A549 (cell line): Measurements from ENCODE around the gene MAFG. TPM values are rescaled to one million over a fixed set of nuclear protein-coding genes. Genes with fewer than 3 reads are reported as not detected.

ENCODE experiments used
- ATAC-seq, 2 experiments: fragments of 200-7000 bp in 1 of 2; fragments of >200 bp in 1 of 2; cut with Nextera tagmentation in 1 of 2; cut with Tn5 transposase in 1 of 2; 3 replicates each; pipeline versions ENCODE4 v1.8.0 to v1.9.1; 2018 to 2020; ENCODE audit warnings: mild to moderate bottlenecking in 1 of 2, moderate library complexity in 1 of 2
- CTCF ChIA-PET: fragments of 300-600 bp; sonication (Branson Sonifier 250); formaldehyde crosslinking; extraction: SDS; loops from one replicate; lab custom pipeline; 2021; ENCODE audit warnings: antibody characterized with exemption, inconsistent platforms; lab: Yijun Ruan, JAX
- POLR2A ChIA-PET: fragments of 350-600 bp; formaldehyde crosslinking; extraction: SDS; loops from one replicate; lab custom pipeline; 2021; ENCODE audit warnings: antibody characterized with exemption, inconsistent platforms; lab: Yijun Ruan, JAX
- DNase-seq, 2 experiments: peaks; one replicate each; pipeline versions ENCODE4 v3.0.0 to v3.0.0-alpha.2; 2011 to 2016; ENCODE audit warnings: low read depth in 1 of 2, low spot score in 1 of 2
- FAIRE-seq: peaks from 2 replicates; lab custom pipeline; 2011; peaks lifted over from hg19 to GRCh38; lab: Jason Lieb, UNC
- H3K27ac ChIP-seq, 2 experiments: fragments of >200 bp; sonication (Bioruptor Twin); formaldehyde crosslinking; 3 replicates each; pipeline ENCODE4 v1.5.1; 2016 to 2017
- H3K4me1 ChIP-seq: fragments of >200 bp; sonication (Bioruptor Twin); formaldehyde crosslinking; 3 replicates; pipeline ENCODE4 v1.6.1; 2016
- H3K4me2 ChIP-seq: fragments of >200 bp; sonication (Bioruptor Twin); formaldehyde crosslinking; 3 replicates; pipeline ENCODE4 v1.6.1; 2016
- H3K4me3 ChIP-seq: fragments of >200 bp; sonication (Bioruptor Twin); formaldehyde crosslinking; 3 replicates; pipeline ENCODE4 v1.5.1; 2016
- H3K9me3 ChIP-seq: fragments of >200 bp; sonication (Bioruptor Twin); formaldehyde crosslinking; 3 replicates; pipeline ENCODE4 v1.6.1; 2016
- CBX8 ChIP-seq: fragments of 200-600 bp; sonication (generic); IDR thresholded peaks from 2 replicates; pipeline ENCODE4 v1.6.1; 2016
- CEBPB ChIP-seq, 2 experiments: fragments of >200 bp in 1 of 2; sonication (Bioruptor Twin) in 1 of 2; formaldehyde crosslinking in 1 of 2; IDR thresholded peaks; 2 replicates each; pipeline ENCODE4 v1.6.1; 2012 to 2016
- CHD2 ChIP-seq: fragments of 150-350 bp; IDR thresholded peaks from 2 replicates; pipeline ENCODE4 v1.6.1; 2014; ENCODE audit warnings: low read length; ENCODE audit not compliant: partially characterized antibody
- CHD4 ChIP-seq: fragments of 200-600 bp; sonication (generic); IDR thresholded peaks from 2 replicates; pipeline ENCODE4 v1.6.1; 2016; ENCODE audit warnings: antibody characterized with exemption, mild to moderate bottlenecking, borderline replicate concordance
- EHF ChIP-seq: fragments of 250-450 bp; sonication (Bioruptor Pico); IDR thresholded peaks from 2 replicates; pipeline ENCODE4 v1.5.0; 2020; ENCODE audit warnings: mild to moderate bottlenecking
- EHMT2 ChIP-seq: fragments of 200-600 bp; sonication (generic); IDR thresholded peaks from 2 replicates; pipeline ENCODE4 v1.6.1; 2016; ENCODE audit warnings: antibody characterized with exemption, low read depth, mild to moderate bottlenecking, moderate library complexity
- FOSB ChIP-seq: fragments of 250-450 bp; sonication (Bioruptor Pico); IDR thresholded peaks from 2 replicates; pipeline ENCODE4 v1.5.0; 2020; ENCODE audit warnings: mild to moderate bottlenecking, moderate library complexity
- GATA3 ChIP-seq: IDR thresholded peaks from 2 replicates; pipeline ENCODE4 v1.6.1; 2012; ENCODE audit warnings: borderline replicate concordance
- JUN ChIP-seq, 2 experiments: fragments of >200 bp; sonication (Bioruptor Twin); formaldehyde crosslinking; IDR thresholded peaks; 2 replicates in 1 of 2; 3 replicates in 1 of 2; pipeline ENCODE4 v1.6.1; 2016 to 2017
- KDM5A ChIP-seq: fragments of 200-600 bp; sonication (generic); IDR thresholded peaks from 2 replicates; pipeline ENCODE4 v1.6.1; 2016; ENCODE audit warnings: antibody characterized with exemption, mild to moderate bottlenecking
- MAFK ChIP-seq: fragments of 450-650 bp; IDR thresholded peaks from 2 replicates; pipeline ENCODE4 v1.6.1; 2014; ENCODE audit not compliant: partially characterized antibody
- MYC ChIP-seq: IDR thresholded peaks from 2 replicates; pipeline ENCODE4 v1.6.1; 2012; ENCODE audit warnings: mild to moderate bottlenecking, inconsistent platforms, low read length, improper control_type of control experiment, borderline replicate concordance
- NPAS2 ChIP-seq: fragments of 250-450 bp; sonication (Bioruptor Pico); IDR thresholded peaks from 2 replicates; pipeline ENCODE4 v1.8.0; 2022; ENCODE audit warnings: mild to moderate bottlenecking, moderate library complexity, borderline replicate concordance
- NR3C1 ChIP-seq: fragments of >200 bp; sonication (Bioruptor Twin); formaldehyde crosslinking; IDR thresholded peaks from 3 replicates; pipeline ENCODE4 v1.6.1; 2017
- POLR2A ChIP-seq: IDR thresholded peaks from 2 replicates; pipeline ENCODE4 v1.6.1; 2012; ENCODE audit warnings: mild to moderate bottlenecking, low read length
- SMC3 ChIP-seq: fragments of >200 bp; sonication (Bioruptor Twin); formaldehyde crosslinking; IDR thresholded peaks from 3 replicates; pipeline ENCODE4 v1.6.1; 2018; ENCODE audit warnings: inconsistent platforms
- WGBS: methylation state at CpG from one replicate; pipeline ENCODE4 v1.1.6; 2017; ENCODE audit errors: missing lambda C conversion rate; 5-methylcytosine and 5-hydroxymethylcytosine counted together
- polyA plus RNA-seq, 4 experiments: library from polyadenylated mRNA; depleted of rRNA in 3 of 4; stranded (reverse); fragments of >200 nt; fragmentation: RNase III in 1 of 4; extraction: RNeasy Plus Mini Kit Qiagen cat#74134 plus additional on column Dnase treatment in 1 of 4; gene quantifications; 2 replicates in 3 of 4; 3 replicates in 1 of 4; pipeline ENCODE4 v1.2.3, GENCODE V29; 2011 to 2017
- TF ChIP-seq, protein P1 (sequence below): fragments of 200-600 bp; sonication (generic); IDR thresholded peaks from 2 replicates; pipeline ENCODE4 v1.6.1; 2016; ENCODE audit warnings: antibody characterized with exemption, mild to moderate bottlenecking, moderate library complexity
- TF ChIP-seq, protein P2 (sequence below): fragments of 450-650 bp; IDR thresholded peaks from 2 replicates; pipeline ENCODE4 v1.6.1; 2014; ENCODE audit warnings: antibody characterized with exemption
- TF ChIP-seq, protein P3 (sequence below): IDR thresholded peaks from 2 replicates; pipeline ENCODE4 v1.6.1; 2012
- TF ChIP-seq, protein P4 (sequence below): IDR thresholded peaks from 2 replicates; pipeline ENCODE4 v1.6.1; 2012; ENCODE audit warnings: low read depth, borderline replicate concordance

MAFG gene
- polyA plus RNA-seq, 2 of the 4 experiments (the other 2 are of a cell fraction), result 47.9 to 57.9 TPM

DNA sequence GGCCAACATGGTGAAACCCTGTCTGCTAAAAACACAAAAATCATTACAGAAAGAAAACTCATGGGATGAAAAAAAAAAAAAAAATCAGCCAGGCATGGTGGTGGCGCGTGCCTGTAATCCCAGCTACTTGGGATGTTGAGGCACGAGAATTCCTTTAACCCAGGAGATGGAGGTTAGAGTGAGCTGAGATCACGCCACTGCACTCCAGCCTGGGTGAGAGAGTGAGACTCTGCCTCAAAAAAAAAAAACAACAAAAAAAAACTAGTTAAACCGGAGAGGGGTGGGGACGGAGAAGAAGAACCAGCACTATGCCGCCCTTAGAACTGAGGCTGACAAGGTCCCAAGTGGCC lies 40.8 kb upstream of the MAFG start:
- CTCF ChIA-PET, result interaction anchor here (0.7 to 10.9 kb wide), 6 partner anchors 9 to 75 kb away, joined by 3 to 794 read pairs (median 6); partner anchors contain the start of genes CENPX, DCXR, LRRC45 and RAC3

DNA sequence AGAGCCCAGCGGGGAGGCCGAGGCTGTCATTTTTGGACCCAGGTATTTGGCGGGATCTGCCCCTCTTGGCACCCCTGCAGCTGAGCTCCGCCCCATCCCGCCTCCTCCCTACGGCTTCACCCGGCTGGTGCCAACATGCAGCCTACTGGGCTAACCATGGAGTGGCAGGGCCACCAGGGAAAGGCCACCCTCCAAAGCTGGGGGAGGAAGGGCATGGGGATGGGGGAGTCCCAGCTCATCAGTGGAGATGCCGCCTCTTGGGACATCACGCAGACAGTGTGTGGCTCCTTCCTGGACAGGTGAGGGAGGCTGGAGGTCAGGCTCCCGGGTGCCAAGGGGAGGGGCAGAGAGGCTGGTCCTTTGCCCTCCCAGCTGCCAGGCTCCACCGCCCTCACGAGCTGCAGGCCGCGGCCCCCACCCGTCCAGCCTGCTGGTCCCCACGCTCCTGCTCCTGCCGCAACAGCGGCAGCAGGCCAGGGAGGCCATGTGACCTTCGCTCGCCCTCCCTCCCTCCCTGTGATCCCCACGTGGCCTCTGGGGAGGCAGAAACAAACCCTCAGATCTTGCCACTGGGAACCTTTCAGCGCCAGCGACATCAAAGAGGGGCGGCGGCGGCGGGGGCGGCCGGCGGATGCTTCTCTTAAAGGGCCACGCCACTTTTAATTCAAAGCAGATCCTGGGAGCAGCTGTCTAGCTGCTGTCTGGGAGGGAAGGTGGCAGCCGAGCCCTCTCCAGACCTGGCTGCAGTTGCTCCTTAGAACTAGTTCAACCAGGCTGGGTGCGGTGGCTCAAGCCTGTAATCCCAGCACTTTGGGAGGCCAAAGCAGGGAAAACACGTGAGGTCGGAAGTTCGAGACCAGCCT lies 40.2 kb upstream of the MAFG start:
- 48% methylated on average over 27 of the region's 36 CpGs for WGBS

More for the DNA sequence above, 40.8 kb upstream of the MAFG start:
- H3K4me2 ChIP-seq, result peak overlapping the region; percentile 72
- no peak for DNase-seq
- H3K9me3 ChIP-seq, result peaks cover 18% of the 10 kb centered on the region
- POLR2A ChIA-PET, result no interaction called here
- H3K4me3 ChIP-seq, result 0 out of 3 replicates have a peak overlapping the region, but pooled peaks have one; percentile 16
- H3K4me1 ChIP-seq, result peaks cover 19% of the 10 kb centered on the region
- peak overlapping the region; percentile 65 to 85 for H3K27ac ChIP-seq
- FAIRE-seq, result no peak
- 93% methylated on average over 7 of the region's 7 CpGs for WGBS
- ATAC-seq, result no peak
- TF ChIP-seq NR3C1 (no peak), POLR2A (no peak), EHF (CRISPR knock-in tag) (no peak), MAFK (no peak), SMC3 (no peak), CHD2 (no peak), NPAS2 (CRISPR knock-in tag) (no peak), CBX8 (no peak), MYC (no peak), CHD4 (no peak), CEBPB (IDR thresholded peaks at IDR 0.05) (no peak), GATA3 (no peak), EHMT2 (no peak), JUN (IDR thresholded peaks at IDR 0.05) (no peak), FOSB (CRISPR knock-in tag) (no peak), KDM5A (no peak)
- TF ChIP-seq, protein P1, sequence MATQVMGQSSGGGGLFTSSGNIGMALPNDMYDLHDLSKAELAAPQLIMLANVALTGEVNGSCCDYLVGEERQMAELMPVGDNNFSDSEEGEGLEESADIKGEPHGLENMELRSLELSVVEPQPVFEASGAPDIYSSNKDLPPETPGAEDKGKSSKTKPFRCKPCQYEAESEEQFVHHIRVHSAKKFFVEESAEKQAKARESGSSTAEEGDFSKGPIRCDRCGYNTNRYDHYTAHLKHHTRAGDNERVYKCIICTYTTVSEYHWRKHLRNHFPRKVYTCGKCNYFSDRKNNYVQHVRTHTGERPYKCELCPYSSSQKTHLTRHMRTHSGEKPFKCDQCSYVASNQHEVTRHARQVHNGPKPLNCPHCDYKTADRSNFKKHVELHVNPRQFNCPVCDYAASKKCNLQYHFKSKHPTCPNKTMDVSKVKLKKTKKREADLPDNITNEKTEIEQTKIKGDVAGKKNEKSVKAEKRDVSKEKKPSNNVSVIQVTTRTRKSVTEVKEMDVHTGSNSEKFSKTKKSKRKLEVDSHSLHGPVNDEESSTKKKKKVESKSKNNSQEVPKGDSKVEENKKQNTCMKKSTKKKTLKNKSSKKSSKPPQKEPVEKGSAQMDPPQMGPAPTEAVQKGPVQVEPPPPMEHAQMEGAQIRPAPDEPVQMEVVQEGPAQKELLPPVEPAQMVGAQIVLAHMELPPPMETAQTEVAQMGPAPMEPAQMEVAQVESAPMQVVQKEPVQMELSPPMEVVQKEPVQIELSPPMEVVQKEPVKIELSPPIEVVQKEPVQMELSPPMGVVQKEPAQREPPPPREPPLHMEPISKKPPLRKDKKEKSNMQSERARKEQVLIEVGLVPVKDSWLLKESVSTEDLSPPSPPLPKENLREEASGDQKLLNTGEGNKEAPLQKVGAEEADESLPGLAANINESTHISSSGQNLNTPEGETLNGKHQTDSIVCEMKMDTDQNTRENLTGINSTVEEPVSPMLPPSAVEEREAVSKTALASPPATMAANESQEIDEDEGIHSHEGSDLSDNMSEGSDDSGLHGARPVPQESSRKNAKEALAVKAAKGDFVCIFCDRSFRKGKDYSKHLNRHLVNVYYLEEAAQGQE, result no peak
- TF ChIP-seq, protein P2, sequence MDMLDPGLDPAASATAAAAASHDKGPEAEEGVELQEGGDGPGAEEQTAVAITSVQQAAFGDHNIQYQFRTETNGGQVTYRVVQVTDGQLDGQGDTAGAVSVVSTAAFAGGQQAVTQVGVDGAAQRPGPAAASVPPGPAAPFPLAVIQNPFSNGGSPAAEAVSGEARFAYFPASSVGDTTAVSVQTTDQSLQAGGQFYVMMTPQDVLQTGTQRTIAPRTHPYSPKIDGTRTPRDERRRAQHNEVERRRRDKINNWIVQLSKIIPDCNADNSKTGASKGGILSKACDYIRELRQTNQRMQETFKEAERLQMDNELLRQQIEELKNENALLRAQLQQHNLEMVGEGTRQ, result no peak

More for the DNA sequence above, 40.2 kb upstream of the MAFG start:
- peak; percentile 52 for ATAC-seq
- Histone ChIP-seq H3K4me2 (peak overlapping the region; percentile 72), H3K4me1 (peaks cover 19% of the 10 kb centered on the region), H3K4me3 (0 out of 3 replicates have a peak overlapping the region, but pooled peaks have one; percentile 16), H3K27ac (peak overlapping the region; percentile 65 to 85), H3K9me3 (peaks cover 14% of the 10 kb centered on the region)
- FAIRE-seq, result no peak
- POLR2A ChIA-PET, result interaction anchor here (1.5 kb wide), 1 partner anchor 9 kb away, joined by 3 read pairs; the partner anchor contains the start of gene ASPSCR1
- CTCF ChIA-PET, result interaction anchor here (0.7 to 10.9 kb wide), 9 partner anchors 8 to 98 kb away, joined by 3 to 794 read pairs (median 4); partner anchors contain the start of genes CENPX, DCXR, LRRC45 and MAFG
- TF ChIP-seq, protein P3, sequence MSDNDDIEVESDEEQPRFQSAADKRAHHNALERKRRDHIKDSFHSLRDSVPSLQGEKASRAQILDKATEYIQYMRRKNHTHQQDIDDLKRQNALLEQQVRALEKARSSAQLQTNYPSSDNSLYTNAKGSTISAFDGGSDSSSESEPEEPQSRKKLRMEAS, result peak; percentile 76
- TF ChIP-seq, protein P2, result peak; percentile 86
- TF ChIP-seq, protein P4, sequence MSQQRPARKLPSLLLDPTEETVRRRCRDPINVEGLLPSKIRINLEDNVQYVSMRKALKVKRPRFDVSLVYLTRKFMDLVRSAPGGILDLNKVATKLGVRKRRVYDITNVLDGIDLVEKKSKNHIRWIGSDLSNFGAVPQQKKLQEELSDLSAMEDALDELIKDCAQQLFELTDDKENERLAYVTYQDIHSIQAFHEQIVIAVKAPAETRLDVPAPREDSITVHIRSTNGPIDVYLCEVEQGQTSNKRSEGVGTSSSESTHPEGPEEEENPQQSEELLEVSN, result peak; percentile 44; the same call in 1 of the 2 replicates
- no peak for TF ChIP-seq MAFK
- TF ChIP-seq, all 56 proteins: peak for 3
- DNase-seq, result peak; percentile 67 to 78
